KOPT-K1 (cell line): ENCODE measurements around the gene CCDC85B.
A peak's percentile ranks its signal among the peaks of the same experiment; 100 is the strongest.
"Not testable (repeated sequence)": the region's sequence is repeated elsewhere in the genome, so short reads cannot be mapped to it uniquely, and the experiment has no call there.

Source experiments
- H3K27ac ChIP-seq: fragments of 200-600 bp; sonication (generic); 2 replicates; pipeline ENCODE4 v1.5.1; 2016; ENCODE audit warnings: antibody characterized with exemption, mild to moderate bottlenecking, low read depth, low read length; ENCODE audit not compliant: poor library complexity, severe bottlenecking
- H3K36me3 ChIP-seq: fragments of 200-600 bp; sonication (generic); 2 replicates; pipeline ENCODE4 v1.5.1; 2017; ENCODE audit warnings: antibody characterized with exemption, mild to moderate bottlenecking, low read length, moderate library complexity; ENCODE audit not compliant: insufficient read depth
- H3K9me3 ChIP-seq: fragments of 200-600 bp; sonication (generic); 2 replicates; pipeline ENCODE4 v1.5.1; 2017; ENCODE audit warnings: antibody characterized with exemption, low read length, mild to moderate bottlenecking; ENCODE audit not compliant: insufficient read depth, poor library complexity, severe bottlenecking

The CCDC85B gene

GRCh38 chr11:65890324-65891218 is at the start of gene CCDC85B:
Gene CCDC85B, plus strand, starts transcription at chr11:65890673. Its CDS starts 111 bp downstream, at chr11:65890784.
- Histone ChIP-seq H3K27ac (peak within 1 kb of the TSS; percentile 71), H3K36me3 (peaks cover 14% of the 10 kb centered on the region), H3K9me3 (no peaks in the 10 kb centered on the region)

GRCh38 chr11:65842144-65842543 is 48.3 kb upstream of the CCDC85B start:
- Histone ChIP-seq H3K36me3 (no peaks in the 10 kb centered on the region), H3K27ac (no peak overlapping the region), H3K9me3 (no peaks in the 10 kb centered on the region)

- Histone ChIP-seq H3K36me3 (no peaks in the 10 kb centered on the region), H3K9me3 (no peaks in the 10 kb centered on the region), H3K27ac (no peak overlapping the region)
Observed at GRCh38 chr11:65843811-65844210, 46.7 kb upstream of the CCDC85B start.

- H3K9me3 ChIP-seq = no peaks in the 10 kb centered on the region
- H3K36me3 ChIP-seq = no peaks in the 10 kb centered on the region
- H3K27ac ChIP-seq = no peak overlapping the region
Observed at GRCh38 chr11:65844231-65844872, 46.1 kb upstream of the CCDC85B start.

- peaks cover 22% of the 10 kb centered on the region for H3K36me3 ChIP-seq
- no peak overlapping the region for H3K27ac ChIP-seq
- H3K9me3 ChIP-seq = peaks cover 4% of the 10 kb centered on the region
Observed at GRCh38 chr11:65847746-65848145, 42.7 kb upstream of the CCDC85B start.

GRCh38 chr11:65848693-65849092 is 41.8 kb upstream of the CCDC85B start:
- H3K9me3 ChIP-seq, H3K27ac ChIP-seq: not testable (repeated sequence)
- H3K36me3 ChIP-seq = peaks cover 32% of the 10 kb centered on the region

GRCh38 chr11:65849366-65849765 is 41.1 kb upstream of the CCDC85B start:
- H3K27ac ChIP-seq = no peak overlapping the region
- peaks cover 38% of the 10 kb centered on the region for H3K36me3 ChIP-seq
- H3K9me3 ChIP-seq = peaks cover 4% of the 10 kb centered on the region

GRCh38 chr11:65849771-65850216 is 40.7 kb upstream of the CCDC85B start:
- peaks cover 43% of the 10 kb centered on the region for H3K36me3 ChIP-seq
- no peak overlapping the region for H3K27ac ChIP-seq
- peaks cover 4% of the 10 kb centered on the region for H3K9me3 ChIP-seq

- Histone ChIP-seq H3K36me3 (peaks cover 49% of the 10 kb centered on the region), H3K9me3 (peaks cover 4% of the 10 kb centered on the region), H3K27ac (no peak overlapping the region)
Observed at GRCh38 chr11:65850217-65851082, 40.0 kb upstream of the CCDC85B start.

GRCh38 chr11:65851083-65851579 is 39.3 kb upstream of the CCDC85B start:
- peaks cover 4% of the 10 kb centered on the region for H3K9me3 ChIP-seq
- H3K27ac ChIP-seq = no peak overlapping the region
- H3K36me3 ChIP-seq = peaks cover 56% of the 10 kb centered on the region

- peaks cover 4% of the 10 kb centered on the region for H3K9me3 ChIP-seq
- peaks cover 62% of the 10 kb centered on the region for H3K36me3 ChIP-seq
- H3K27ac ChIP-seq = no peak overlapping the region
Observed at GRCh38 chr11:65851811-65852507, 38.5 kb upstream of the CCDC85B start.

GRCh38 chr11:65852508-65853245 is 37.8 kb upstream of the CCDC85B start:
- peaks cover 62% of the 10 kb centered on the region for H3K36me3 ChIP-seq
- H3K9me3 ChIP-seq = peaks cover 4% of the 10 kb centered on the region
- H3K27ac ChIP-seq = no peak overlapping the region

- peaks cover 62% of the 10 kb centered on the region for H3K36me3 ChIP-seq
Observed at GRCh38 chr11:65853246-65853979, 37.1 kb upstream of the CCDC85B start.

More at GRCh38 chr11:65853246-65853979, 37.1 kb upstream of the CCDC85B start:
- Histone ChIP-seq H3K9me3 (peaks cover 4% of the 10 kb centered on the region), H3K27ac (no peak overlapping the region)
